HG03025 (cell line): ENCODE measurements around the gene TSHZ1.

Experiments used
- ATAC-seq: cut with Tn5 transposase; IDR thresholded peaks from one replicate; pipeline ENCODE4 v1.9.1; 2021; ENCODE audit warnings: mild to moderate bottlenecking, moderate library complexity; ENCODE audit not compliant: unreplicated experiment, low FRiP score

Gene TSHZ1

GRCh38 chr18:75219745-75220375 is 9.3 kb downstream of the TSHZ1 start:
- no peak for ATAC-seq

- ATAC-seq = no peak
These were observed 10.2 kb downstream of the TSHZ1 start for GRCh38 chr18:75220551-75221355.

- ATAC-seq = no peak
These were observed 10.8 kb downstream of the TSHZ1 start for GRCh38 chr18:75221397-75221796.

- ATAC-seq = no peak
These were observed 11.3 kb downstream of the TSHZ1 start for GRCh38 chr18:75221897-75222296.

- no peak for ATAC-seq
These were observed 11.8 kb downstream of the TSHZ1 start for GRCh38 chr18:75222407-75222806.

GRCh38 chr18:75223687-75224347 is 13.2 kb downstream of the TSHZ1 start:
- no peak for ATAC-seq

GRCh38 chr18:75226286-75226955 is 15.8 kb downstream of the TSHZ1 start:
- ATAC-seq = no peak

- ATAC-seq = no peak
These were observed 16.3 kb downstream of the TSHZ1 start for GRCh38 chr18:75226956-75227316.

- no peak for ATAC-seq
These were observed 17.1 kb downstream of the TSHZ1 start for GRCh38 chr18:75227535-75228296.

GRCh38 chr18:75228967-75229366 is 18.4 kb downstream of the TSHZ1 start:
- ATAC-seq = no peak

GRCh38 chr18:75229437-75229836 is 18.8 kb downstream of the TSHZ1 start:
- ATAC-seq = no peak

GRCh38 chr18:75230163-75231052 is 19.8 kb downstream of the TSHZ1 start:
- ATAC-seq = no peak

GRCh38 chr18:75231053-75231406 is 20.4 kb downstream of the TSHZ1 start:
- no peak for ATAC-seq

- ATAC-seq = no peak
These were observed 24.3 kb downstream of the TSHZ1 start for GRCh38 chr18:75234901-75235300.

GRCh38 chr18:75235896-75236295 is 25.3 kb downstream of the TSHZ1 start:
- ATAC-seq = no peak

- ATAC-seq = no peak
These were observed 27.5 kb downstream of the TSHZ1 start for GRCh38 chr18:75238100-75238499.

- ATAC-seq = no peak
These were observed 28.2 kb downstream of the TSHZ1 start for GRCh38 chr18:75238786-75239185.

- ATAC-seq = no peak
These were observed 29.8 kb downstream of the TSHZ1 start for GRCh38 chr18:75240433-75240832.

GRCh38 chr18:75241705-75242104 is 31.1 kb downstream of the TSHZ1 start:
- ATAC-seq = no peak
